GM19238 (cell line): ENCODE measurements around the gene RPH3AL.

Experiments
- DNase-seq: peaks from one replicate; pipeline ENCODE4 v3.0.0; 2011; ENCODE audit warnings: low spot score; ENCODE audit not compliant: insufficient read length

The RPH3AL gene, protein sequence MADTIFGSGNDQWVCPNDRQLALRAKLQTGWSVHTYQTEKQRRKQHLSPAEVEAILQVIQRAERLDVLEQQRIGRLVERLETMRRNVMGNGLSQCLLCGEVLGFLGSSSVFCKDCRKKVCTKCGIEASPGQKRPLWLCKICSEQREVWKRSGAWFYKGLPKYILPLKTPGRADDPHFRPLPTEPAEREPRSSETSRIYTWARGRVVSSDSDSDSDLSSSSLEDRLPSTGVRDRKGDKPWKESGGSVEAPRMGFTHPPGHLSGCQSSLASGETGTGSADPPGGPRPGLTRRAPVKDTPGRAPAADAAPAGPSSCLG

DNA sequence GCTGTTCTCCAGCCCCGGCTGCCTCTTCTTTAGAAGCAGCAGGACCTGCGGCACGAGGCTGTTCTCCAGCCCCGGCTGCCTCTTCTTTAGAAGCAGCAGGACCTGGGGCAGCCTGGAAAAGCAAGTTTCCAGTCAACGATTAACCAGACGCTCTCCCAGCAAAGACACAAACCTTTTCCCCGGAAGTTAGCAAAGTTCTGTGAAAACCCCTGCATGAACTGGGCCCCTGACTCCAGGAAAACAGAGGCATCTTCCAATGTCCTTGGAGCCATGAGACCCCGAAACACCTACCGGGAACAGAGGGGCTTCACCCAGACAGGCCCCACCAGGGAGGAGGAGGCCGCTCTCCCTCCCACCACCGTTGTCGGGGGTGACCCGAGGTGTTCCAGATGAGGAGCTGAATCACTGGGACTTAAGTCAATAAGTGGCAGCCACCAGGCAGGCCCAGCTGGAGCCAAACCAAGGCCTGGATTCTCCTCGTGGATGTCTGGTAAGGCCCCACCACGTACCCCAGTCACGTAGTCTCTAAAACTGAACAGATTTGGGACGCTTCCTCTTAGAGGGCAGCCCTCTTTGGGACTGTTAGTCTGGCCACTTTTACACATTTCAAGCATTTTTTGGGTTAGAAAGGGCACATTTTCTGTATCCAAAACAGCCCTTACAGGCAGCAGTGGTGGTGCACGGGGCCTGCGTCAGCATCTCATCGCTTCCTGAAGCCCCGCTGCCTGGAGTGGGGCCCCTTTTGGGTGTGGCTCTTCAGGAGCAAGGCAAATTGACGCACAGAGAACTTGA lies at the start of gene RPH3AL:
RPH3AL (minus strand) TSS at position 387 of the 792 bp plus-strand sequence. CDS start 25,264 bp downstream, outside the sequence.
- DNase-seq = no peak

DNA sequence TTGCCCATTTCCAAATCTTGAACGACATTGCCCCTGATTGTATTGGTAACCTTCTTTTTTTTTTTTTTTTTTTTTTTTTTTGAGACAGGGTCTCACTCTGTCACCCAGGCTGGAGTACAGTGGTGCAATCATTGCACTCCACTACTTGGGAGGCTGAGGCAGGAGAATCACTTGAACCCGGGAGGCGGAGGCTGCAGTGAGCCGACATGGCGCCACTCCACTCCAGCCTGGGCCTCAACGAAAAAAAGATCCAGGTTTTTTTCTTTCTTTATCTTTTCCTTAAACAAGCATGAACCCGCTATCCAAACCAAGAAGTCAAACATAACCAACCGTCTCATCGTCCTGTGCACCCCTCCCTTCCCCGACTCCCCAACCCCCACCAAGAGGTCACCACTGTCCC lies 47.6 kb upstream of the RPH3AL start:
- DNase-seq = no peak

DNA sequence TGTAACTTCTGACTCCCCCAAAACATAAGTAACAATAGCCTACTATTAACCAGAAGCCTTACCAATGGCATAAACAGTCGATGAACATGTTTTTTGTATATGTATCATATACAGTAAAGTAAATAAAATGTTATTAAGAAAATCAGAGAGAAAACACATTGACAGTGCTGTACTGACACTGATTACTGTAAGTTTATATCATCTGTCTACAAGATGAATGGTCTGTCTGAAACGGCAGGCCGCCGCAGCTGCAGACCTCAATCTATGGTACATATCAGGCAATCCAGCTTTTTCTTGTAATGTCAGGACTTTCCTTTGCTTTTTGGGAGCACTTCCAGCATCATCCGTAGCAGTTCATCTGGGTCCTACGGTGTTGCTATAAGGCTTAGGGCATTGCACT lies 44.2 kb upstream of the RPH3AL start:
- DNase-seq = no peak

DNA sequence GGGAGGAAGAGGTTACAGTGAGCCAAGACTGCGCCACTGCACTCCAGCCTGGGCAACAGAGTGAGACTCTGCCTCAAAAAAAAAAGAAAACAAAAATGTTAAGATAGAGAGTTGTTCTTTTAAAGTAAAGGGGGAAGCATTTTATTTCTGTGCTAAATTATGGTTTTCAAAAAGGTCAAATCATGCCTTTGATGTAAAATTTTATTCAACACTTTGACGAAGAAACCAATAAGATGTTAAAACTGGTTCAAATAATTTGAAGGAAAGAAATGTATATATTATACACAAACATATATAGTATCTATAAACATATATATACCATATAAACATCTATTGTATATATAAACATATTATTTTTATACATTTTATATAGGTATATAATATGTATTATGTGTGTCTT lies 43.4 kb upstream of the RPH3AL start:
- no peak for DNase-seq

DNA sequence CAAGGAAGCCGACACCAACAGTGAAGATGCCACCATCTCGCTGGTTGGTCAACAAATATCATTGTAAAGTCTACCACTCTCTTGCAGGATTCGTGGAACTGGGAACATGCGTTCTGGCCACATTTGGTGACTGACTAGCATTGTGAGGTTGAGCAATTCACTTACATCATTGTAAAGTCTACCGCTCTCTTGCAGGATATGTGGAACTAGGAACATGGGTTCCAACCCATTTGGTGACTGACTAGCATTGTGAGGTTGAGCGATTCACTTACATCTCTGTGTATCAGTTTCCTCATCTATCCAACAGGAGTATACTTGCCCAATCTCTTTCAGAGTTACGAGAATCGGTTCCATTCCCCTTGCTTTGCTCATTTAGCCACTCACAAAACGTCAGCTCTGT lies 42.6 kb upstream of the RPH3AL start:
- DNase-seq = no peak

DNA sequence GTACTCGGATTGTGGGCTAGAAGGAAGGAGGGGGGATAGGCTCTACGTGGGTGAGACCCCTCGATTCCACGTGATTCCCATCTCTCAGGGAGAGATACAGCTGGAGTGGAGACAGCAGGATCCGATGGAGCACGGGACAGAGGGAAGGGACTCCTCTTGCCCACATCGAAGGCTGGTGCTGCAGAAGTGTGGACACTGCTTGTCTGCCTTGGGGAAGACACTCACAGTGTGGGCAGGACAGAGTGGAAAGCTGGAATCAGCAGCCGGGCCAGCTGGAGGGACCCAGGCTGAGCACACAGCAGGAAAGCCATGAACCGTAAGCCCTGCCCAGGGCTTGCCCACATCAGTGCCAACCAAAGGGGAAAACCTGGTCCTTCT lies 42.1 kb upstream of the RPH3AL start:
- no peak for DNase-seq

DNA sequence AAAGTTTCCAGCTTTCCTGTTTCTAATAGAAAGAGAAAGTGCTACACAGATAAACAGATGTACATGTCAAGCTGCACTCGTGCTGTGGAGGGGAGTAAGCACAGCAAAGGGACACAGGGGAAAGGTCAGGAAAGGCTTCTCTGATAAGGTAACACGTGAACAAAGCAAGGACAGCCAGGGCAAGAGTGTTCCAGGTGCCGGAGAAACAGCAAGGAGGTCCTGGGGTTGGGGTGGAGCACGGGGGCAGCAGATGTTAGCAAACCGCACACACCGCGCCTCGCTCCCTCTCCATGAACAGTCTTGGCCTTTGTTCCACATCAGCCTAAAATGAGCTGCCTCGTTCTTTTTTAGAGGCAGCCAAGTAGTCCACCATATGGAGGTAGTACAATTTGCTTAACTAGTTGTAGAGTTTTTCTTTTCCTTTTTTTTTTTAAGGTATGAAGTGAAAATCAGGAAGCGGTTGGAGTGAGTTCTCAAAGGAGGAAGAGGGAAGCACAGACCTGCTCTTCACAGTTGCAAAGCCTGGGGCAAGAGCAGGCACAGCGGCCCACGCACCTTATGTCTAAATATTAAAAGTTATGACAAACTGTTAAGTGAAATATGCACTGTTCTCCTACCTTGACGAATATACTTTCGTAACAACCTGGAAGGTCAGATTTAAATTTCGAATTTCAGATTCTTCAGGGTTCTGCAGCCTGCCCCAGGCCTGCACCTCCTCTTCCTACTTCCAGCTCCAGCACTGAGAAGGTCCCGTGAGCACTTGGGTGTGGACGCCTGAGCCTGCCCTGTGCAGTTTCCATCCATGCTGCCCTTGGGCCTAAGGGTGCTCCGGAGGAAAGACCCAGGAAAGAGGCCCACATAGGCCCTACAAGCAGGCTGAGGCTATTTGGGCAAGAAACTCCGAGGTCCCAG lies 41.5 kb upstream of the RPH3AL start:
- DNase-seq = no peak

DNA sequence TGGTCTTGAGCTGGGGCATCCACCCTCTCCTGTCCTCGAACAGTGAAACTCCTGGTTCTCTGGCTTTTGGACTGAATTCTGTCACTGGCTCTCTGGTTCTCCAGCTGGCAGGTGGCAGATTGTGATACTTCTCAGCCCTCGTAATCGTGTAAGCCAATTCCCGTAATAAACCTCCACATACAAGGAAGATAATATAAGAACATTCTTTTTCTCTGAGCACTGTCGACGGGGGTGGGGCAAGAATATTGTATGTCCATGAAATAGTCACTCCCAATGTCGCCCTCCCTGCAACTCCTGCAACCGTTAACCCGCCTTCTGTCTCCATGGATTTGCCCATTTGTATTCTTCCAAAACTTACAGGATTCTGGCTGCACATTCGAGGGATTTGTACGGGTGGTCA lies 39.2 kb upstream of the RPH3AL start:
- no peak for DNase-seq

DNA sequence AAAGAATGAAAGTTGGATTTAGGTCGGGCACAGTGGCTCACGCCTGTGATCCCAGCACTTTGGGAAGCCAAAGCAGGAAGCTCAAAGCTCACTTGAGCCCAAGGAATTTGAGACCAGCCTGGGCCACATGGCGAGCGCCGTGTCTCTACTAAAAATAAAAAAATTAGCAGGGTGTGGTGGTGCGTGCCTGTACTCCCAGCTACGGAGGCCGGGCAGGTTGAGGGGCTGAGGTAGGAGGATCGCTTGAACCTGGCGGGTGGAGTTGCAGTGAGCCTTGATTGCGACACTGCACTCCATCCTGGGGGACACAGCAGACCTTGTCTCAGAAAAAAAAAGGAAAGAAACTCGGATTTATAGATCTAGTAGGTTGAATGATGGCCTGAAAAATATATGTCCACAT lies 37.4 kb upstream of the RPH3AL start:
- no peak for DNase-seq

DNA sequence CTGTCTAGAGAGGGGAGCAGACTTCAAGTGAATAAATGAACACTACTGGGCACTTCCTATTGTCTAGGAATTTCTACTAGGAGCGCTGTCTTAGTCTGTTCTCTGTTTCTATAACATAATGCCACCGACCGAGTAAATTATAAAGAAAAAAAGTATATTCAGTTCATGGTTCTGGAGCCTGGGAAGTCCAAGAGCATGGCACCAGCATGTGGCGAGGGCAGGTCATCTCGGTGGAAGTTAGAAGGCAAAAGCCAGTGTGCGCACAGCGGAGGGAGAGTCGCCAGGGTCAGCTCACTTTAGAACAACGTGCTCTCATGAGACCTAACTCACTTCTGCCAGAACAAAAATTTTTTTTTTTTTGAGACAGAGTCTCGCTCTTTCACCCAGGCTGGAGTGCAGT lies 35.5 kb upstream of the RPH3AL start:
- no peak for DNase-seq

DNA sequence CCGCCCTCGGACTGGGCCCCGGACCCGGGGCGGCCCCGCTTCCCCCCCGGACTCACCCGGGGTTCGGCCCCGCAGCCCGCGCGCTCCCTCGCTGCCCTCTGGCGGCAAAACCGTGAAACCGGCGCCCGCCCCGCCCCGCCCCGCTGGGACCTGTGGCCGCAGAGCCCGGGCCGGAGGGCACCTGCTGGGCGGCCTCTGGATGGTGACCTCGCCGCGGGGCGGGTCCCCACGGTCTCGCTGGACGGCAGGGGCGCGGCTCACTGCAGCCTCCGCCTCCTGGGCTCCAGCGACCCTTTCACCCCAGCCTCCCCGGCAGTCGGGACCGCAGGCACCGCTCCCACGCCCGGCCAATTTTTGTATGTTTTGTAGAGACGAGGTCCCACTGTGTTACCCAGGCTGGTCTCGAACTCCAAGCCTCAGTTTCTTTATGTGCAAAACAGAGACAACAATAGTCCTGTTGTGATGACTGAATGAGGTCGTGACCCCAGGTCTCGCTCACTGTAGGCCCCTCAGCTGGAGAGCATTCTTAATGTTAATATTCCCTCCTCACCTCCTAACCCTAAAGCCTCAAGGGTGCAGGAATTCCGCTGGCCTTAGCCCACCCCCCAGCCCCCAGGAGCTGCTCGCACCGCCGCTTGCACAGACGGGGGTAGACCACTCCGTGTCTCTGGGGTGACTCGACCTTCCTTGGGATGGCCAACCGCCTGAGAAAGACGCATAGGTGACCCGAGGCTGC lies 33.7 kb upstream of the RPH3AL start:
- DNase-seq = peak; percentile 85

DNA sequence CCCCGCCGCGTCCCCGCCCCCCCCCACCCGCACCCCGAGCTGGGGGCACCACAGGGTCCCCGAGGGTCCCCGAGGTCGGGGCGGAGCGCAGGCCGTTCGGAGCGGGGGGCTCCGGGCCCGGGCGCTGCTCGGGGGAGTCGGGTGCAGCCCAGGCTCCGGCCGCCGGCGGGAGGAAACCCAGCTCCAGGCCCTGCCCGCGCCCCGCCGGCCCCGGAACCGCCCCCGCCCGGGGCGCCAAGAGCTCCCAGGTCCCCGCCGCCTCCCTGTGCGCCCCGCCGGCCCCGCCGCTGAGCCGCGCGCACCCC lies 33.2 kb upstream of the RPH3AL start:
- no peak for DNase-seq

DNA sequence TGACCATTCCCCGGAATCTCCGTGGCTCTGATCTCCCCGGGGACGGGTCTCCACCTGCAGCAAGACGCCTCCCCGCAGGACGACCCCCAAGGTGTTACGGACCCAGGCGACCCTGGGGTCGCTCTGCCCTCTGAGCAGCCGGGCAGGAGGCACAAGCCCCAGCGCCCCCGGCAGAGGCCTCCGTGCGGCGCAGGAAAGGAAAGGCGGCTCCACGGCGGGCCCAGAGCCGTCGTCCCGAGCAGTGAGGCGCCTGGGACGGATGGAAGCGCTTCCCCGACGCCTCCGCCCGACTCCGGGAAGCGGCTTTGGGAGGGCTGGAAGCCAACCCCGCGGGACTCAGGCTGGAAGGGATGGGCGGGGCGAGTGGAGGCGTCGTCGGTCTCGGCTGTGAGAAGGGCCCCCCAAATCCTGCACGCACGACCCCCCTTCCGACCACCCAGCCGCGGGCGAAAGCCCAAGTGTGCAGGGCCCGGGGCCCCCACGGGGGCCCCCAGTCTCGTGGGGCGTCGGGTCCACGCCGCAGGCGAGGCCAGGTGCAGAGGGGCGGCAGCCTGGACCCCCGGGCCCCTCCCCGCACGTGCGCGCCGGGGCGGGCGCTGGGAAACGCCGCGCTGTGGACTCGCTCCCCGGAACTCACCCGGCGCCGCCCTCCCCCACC lies 32.7 kb upstream of the RPH3AL start:
- DNase-seq = no peak

DNA sequence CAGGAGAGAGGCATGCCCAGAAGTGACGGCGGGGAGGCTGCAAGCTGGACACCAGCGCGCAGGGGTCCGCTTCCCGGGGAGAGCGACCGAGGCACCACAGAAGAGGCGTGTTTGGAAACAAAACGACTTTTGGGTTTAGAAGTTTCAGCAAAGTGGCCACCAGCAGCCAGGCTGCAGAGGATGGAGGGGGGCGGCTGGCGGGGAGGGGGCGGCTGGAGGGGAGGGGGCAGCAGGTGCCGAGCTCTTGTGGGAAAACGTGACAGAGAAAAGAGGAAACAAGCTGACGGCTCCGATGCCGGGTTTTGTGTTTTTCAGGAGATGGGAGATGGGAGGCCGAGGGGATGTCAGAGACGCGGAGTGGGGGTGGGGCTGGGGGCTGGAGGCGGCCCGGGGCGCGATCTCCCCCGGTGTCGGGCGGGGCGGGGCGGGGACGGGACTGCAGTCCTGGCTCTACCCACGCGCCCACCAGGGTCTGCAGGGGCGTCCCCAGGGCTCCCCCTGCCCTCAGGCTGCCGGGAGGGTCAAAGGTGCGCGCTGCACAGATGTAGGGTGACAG lies 32.1 kb upstream of the RPH3AL start:
- no peak for DNase-seq

DNA sequence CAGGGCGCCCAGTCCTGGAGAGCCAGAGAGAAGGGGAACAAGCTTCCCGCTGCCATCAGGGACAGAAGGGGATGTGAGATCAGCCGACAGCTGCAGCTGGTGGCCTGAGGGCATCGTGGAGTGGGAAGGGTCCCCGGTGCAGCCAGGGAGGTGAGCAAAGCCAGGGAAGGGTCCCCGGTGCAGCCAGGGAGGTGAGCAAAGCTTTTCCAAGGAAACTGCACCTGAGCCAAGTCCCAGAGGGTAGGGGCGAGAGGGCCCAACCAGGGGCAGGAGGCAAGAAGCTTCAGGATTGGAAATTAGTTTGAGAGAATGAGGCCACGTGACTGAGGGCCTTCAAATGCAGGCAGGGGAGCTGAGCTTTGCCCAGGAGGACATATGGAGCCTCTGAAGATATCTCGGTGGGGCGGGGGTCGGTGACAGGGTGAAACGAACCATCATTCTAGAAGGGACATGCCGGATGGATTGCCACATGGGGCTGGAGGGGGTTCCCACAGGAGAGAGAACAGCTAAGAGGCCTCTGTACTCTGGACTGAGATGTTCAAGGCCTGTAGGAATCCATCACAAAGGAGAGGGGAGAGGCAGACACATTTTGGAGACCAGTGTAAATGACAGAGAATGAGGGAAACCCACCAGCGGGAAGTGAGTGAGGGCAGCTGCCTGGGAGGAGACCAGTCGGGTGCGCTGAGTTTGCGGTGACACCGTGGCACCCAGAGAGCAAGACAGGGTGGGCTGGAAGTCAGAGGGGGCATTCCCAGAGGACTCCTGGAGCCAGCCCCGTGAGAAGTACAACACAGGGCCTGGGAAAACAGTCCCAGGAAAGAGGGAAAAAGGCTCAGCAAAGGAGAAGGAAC lies 31.4 kb upstream of the RPH3AL start:
- DNase-seq = no peak

DNA sequence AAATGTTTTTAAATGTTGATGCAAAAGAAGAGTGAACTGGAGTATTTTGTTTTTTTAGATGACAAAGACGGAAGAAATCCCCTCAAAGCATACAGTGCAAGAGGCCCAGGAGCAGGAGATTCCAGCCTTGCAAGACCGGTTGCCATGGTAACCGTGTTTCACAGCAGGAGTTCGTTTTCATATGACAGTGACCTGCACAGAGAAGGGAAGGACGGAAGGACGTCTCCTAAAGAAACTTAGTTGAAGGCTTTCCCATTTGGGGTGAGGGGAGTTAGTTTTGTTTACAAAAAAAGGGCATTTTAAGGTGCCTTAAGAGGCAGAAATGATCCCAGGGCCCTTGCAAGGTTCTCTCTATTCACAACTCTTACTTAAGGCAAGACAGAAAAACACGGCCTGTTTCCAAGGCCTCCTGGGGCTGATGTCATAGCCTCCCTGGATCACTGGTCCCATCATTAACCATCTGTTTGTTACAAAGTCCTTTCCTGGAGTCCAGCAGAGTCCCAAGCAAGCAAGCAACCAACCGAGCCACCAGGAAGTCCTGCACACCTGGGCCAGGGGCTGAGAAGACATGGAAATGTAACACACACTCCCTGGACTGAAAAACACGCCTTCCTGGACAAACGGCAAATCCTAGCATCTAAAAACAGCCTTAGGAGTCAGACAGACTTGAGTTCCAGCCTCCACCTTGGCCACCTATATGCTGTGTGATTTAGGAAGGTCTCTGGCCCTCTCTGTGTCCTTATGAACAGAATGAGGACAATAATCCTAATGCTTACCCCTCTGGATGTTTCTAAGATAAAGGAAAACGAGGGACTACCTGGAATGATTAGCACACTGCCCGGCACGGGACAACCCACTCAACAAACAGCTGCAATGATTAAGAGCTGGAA lies 30.3 kb upstream of the RPH3AL start:
- no peak for DNase-seq

DNA sequence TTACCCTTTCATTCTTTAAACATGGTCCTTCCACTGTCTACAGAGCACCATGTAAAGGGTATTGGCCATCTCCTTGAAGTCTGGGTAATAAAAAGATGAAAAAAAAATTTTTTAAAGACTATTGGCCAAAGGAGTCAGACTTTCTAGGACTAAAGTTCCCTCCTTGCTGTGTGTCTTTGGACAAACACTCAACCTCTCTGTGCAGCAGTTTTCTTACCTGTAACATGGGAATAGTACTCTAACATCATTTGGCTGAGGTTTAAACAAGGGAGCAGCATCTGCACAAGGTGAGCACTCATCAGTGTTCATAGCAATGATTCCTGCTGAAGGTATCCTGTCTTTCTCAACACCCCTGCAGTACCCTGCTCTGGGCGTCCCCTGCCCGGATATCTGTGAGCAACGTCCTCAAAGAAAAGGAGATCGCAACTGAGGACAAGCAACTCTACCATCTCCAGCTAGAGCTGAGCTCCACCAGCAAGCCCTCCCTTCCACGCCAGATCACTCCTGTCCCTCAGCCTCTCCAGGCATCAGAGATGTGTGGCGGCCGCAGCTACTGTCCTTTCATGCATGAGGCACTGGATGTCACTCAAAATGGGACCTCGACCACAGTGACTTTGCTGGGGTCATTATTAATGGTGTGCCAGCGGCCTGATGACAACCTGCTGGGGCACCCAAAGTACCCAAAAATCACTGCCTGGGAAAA lies 29.5 kb upstream of the RPH3AL start:
- no peak for DNase-seq

DNA sequence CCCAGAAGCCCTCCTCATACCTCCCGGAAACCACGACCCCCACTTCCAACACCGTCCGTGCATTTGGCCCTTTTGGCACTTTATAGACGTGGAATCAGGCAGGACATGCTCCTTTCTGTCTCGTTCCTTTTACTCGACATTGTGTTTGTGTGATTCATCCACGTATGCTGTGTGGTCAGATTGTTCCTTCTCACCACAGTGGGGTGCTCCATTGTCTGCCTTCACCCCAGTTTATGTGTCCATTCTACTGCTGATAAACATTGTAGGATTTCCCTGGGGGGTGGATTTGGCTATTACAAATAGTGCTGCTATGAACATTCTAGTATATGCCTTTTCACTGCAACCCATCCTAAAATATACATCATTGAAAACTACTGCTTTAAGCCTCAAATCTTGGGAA lies 28.9 kb upstream of the RPH3AL start:
- no peak for DNase-seq
